ENCODE measurements around the gene OR10V1. TPM values are rescaled to one million over a fixed set of nuclear protein-coding genes. Genes with fewer than 3 reads are reported as not detected.

Gene OR10V1
- total and polyA plus RNA-seq, 2 of the 4 experiments (the other 2 are of a cell fraction) = not detected

GRCh38 chr11:59708537-59708936, 5.1 kb downstream of the OR10V1 start:
- Histone ChIP-seq H2BK15ac (ENCODE audit: low read depth, low read length) (no peak overlapping the region), H3K18ac (ENCODE audit: low read depth, low read length) (peak overlapping the region; percentile 90; the same call in 1 of the 2 replicates), H3K9me1 (ENCODE audit: insufficient read depth, low read length) (0 out of 2 replicates have a peak, but pooled peaks cover 3% of the 10 kb centered on the region), H2AFZ (replicated peaks; ENCODE audit: low read length, poor library complexity) (no peak overlapping the region), H2BK120ac (ENCODE audit: low read depth, low read length) (no peak overlapping the region), H2AK9ac (replicated peaks; ENCODE audit: low read depth, low read length, poor library complexity) (no peak overlapping the region), H2BK20ac (ENCODE audit: low read depth, low read length) (no peak overlapping the region), H3K23ac (ENCODE audit: low read depth, low read length) (no peak overlapping the region), H4K91ac (ENCODE audit: insufficient read depth, low read depth, low read length) (no peak overlapping the region), H4K8ac (ENCODE audit: low read depth in 2 of 2, low read length in 2 of 2) (no peak overlapping the region), H3K27me3 (ENCODE audit: control insufficient read depth, insufficient read depth, low read length) (no peaks in the 10 kb centered on the region), H3K36me3 (ENCODE audit: control insufficient read depth, insufficient read depth, low read length) (no peaks in the 10 kb centered on the region), H3K9me3 (ENCODE audit: control insufficient read depth, insufficient read depth, low read length) (no peaks in the 10 kb centered on the region; the same call in 1 of the 2 replicates), H2AK5ac (ENCODE audit: low read depth, low read length) (no peak overlapping the region), H3K14ac (replicated peaks; ENCODE audit: low read depth, low read length) (no peak overlapping the region), H2BK5ac (ENCODE audit: low read depth, low read length, poor library complexity, severe bottlenecking) (peak overlapping the region; percentile 87), H3K4ac (ENCODE audit: low read depth, low read length) (no peak overlapping the region), H3K27ac (ENCODE audit: insufficient read depth, low read length) (no peak overlapping the region), H3K4me2 (ENCODE audit: low read depth, low read length) (no peak overlapping the region; the same call in 1 of the 2 replicates), H3K9ac (ENCODE audit: low read depth, low read length) (no peak overlapping the region), H4K20me1 (ENCODE audit: insufficient read depth, low read length) (no peaks in the 10 kb centered on the region), H3K79me1 (ENCODE audit: low read depth in 1 of 2, low read length in 2 of 2) (no peaks in the 10 kb centered on the region), H3K4me3 (ENCODE audit: insufficient read depth, low read depth, low read length) (no peak overlapping the region), H3K56ac (ENCODE audit: extremely low read depth, insufficient read depth, low read length) (no peak overlapping the region), H4K5ac (ENCODE audit: low read depth, low read length) (peak overlapping the region; percentile 78; the same call in 1 of the 2 replicates), H3K4me1 (ENCODE audit: control insufficient read depth, insufficient read depth, low read length) (peaks cover 9% of the 10 kb centered on the region; the same call in 1 of the 2 replicates)
- in situ Hi-C loops (cut with MboI; ENCODE audit: low sequenced_read_pairs) (no loop called here), dilution Hi-C loops (cut with HindIII; ENCODE audit: low sequenced_read_pairs, unreplicated experiment) (no loop called here), intact Hi-C loops (cut with micrococcal nuclease) (no loop called here)
- 0 out of 2 replicates have a peak, but pooled peaks have one; percentile 22 for ATAC-seq (ENCODE audit: low read depth)
- CTCF ChIA-PET = no interaction called here
- no CpG with 5 or more reads among the region's 1 CpG for WGBS, 2 experiments (ENCODE audit: extremely low coverage in 2 of 2, insufficient read length in 1 of 2)
- no TSS peak for BruUV-seq (replicated peaks)
- POLR2A ChIA-PET (ENCODE audit: unreplicated experiment) = no interaction called here
- DNase-seq = peak; percentile 24
- TF ChIP-seq, protein P1, sequence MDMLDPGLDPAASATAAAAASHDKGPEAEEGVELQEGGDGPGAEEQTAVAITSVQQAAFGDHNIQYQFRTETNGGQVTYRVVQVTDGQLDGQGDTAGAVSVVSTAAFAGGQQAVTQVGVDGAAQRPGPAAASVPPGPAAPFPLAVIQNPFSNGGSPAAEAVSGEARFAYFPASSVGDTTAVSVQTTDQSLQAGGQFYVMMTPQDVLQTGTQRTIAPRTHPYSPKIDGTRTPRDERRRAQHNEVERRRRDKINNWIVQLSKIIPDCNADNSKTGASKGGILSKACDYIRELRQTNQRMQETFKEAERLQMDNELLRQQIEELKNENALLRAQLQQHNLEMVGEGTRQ (IDR thresholded peaks at IDR 0.05; ENCODE audit: low read depth, low read length) = no peak
- TF ChIP-seq CEBPB (IDR thresholded peaks at IDR 0.05; ENCODE audit: low read depth, low read length) = no peak
- no peak for TF ChIP-seq NFE2L2 (IDR thresholded peaks at IDR 0.05; ENCODE audit: low read depth, low read length)
- TF ChIP-seq, protein P2, sequence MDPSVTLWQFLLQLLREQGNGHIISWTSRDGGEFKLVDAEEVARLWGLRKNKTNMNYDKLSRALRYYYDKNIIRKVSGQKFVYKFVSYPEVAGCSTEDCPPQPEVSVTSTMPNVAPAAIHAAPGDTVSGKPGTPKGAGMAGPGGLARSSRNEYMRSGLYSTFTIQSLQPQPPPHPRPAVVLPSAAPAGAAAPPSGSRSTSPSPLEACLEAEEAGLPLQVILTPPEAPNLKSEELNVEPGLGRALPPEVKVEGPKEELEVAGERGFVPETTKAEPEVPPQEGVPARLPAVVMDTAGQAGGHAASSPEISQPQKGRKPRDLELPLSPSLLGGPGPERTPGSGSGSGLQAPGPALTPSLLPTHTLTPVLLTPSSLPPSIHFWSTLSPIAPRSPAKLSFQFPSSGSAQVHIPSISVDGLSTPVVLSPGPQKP (IDR thresholded peaks at IDR 0.05; ENCODE audit: borderline replicate concordance, low read depth, low read length) = no peak
- TF ChIP-seq RCOR1 (IDR thresholded peaks at IDR 0.05; ENCODE audit: insufficient replicate concordance, low read length) = no peak
- TF ChIP-seq BHLHE40 (IDR thresholded peaks at IDR 0.05; ENCODE audit: low read depth, low read length) = no peak
